HG02840 (cell line): Measurements from ENCODE around the gene ADAM10.

ENCODE experiments used
- ATAC-seq: cut with Tn5 transposase; IDR thresholded peaks from one replicate; pipeline ENCODE4 v1.9.1; 2021; ENCODE audit warnings: mild to moderate bottlenecking, moderate library complexity, moderate number of reproducible peaks; ENCODE audit not compliant: unreplicated experiment, low FRiP score

Gene ADAM10

GRCh38 chr15:58588096-58588495 lies 161.4 kb downstream of the ADAM10 start:
- no peak for ATAC-seq

- ATAC-seq = no peak
Observed at GRCh38 chr15:58587486-58587885, 162.0 kb downstream of the ADAM10 start.

GRCh38 chr15:58585693-58586443 lies 163.6 kb downstream of the ADAM10 start:
- ATAC-seq = no peak

GRCh38 chr15:58584789-58585461 lies 164.6 kb downstream of the ADAM10 start:
- no peak for ATAC-seq

- no peak for ATAC-seq
Observed at GRCh38 chr15:58583171-58583908, 166.2 kb downstream of the ADAM10 start.

GRCh38 chr15:58582160-58582559 lies 167.3 kb downstream of the ADAM10 start:
- ATAC-seq = no peak

- no peak for ATAC-seq
Observed at GRCh38 chr15:58576657-58577056, 172.8 kb downstream of the ADAM10 start.

GRCh38 chr15:58575045-58575786 lies 174.3 kb downstream of the ADAM10 start:
- ATAC-seq = no peak

- ATAC-seq = no peak
Observed at GRCh38 chr15:58574631-58575030, 174.9 kb downstream of the ADAM10 start.

GRCh38 chr15:58573270-58573669 lies 176.2 kb downstream of the ADAM10 start:
- ATAC-seq = no peak

- no peak for ATAC-seq
Observed at GRCh38 chr15:58572521-58572920, 177.0 kb downstream of the ADAM10 start.

GRCh38 chr15:58571491-58571890 lies 178.0 kb downstream of the ADAM10 start:
- ATAC-seq = no peak

- no peak for ATAC-seq
Observed at GRCh38 chr15:58569455-58569854, 180.1 kb downstream of the ADAM10 start.

GRCh38 chr15:58568157-58568571 lies 181.3 kb downstream of the ADAM10 start:
- ATAC-seq = no peak

- ATAC-seq = no peak
Observed at GRCh38 chr15:58566029-58566428, 183.5 kb downstream of the ADAM10 start.

- no peak for ATAC-seq
Observed at GRCh38 chr15:58565619-58566018, 183.9 kb downstream of the ADAM10 start.

- ATAC-seq = no peak
Observed at GRCh38 chr15:58564981-58565380, 184.5 kb downstream of the ADAM10 start.

GRCh38 chr15:58562135-58562534 lies 187.4 kb downstream of the ADAM10 start:
- ATAC-seq = no peak

- no peak for ATAC-seq
Observed at GRCh38 chr15:58561321-58561720, 188.2 kb downstream of the ADAM10 start.

- ATAC-seq = no peak
Observed at GRCh38 chr15:58559904-58560588, 189.5 kb downstream of the ADAM10 start.
